Astrocyte of the hippocampus (primary cell): ENCODE measurements around the gene NOS1.

Source experiments
- DNase-seq: peaks from one replicate; pipeline ENCODE4 v3.0.0; 2011; ENCODE audit warnings: low read depth, low spot score

Gene NOS1

GRCh38 chr12:117172168-117172567 lies 189.3 kb downstream of the NOS1 start:
- no peak for DNase-seq

- no peak for DNase-seq
Measured at GRCh38 chr12:117171499-117172162, 189.8 kb downstream of the NOS1 start.

DNA sequence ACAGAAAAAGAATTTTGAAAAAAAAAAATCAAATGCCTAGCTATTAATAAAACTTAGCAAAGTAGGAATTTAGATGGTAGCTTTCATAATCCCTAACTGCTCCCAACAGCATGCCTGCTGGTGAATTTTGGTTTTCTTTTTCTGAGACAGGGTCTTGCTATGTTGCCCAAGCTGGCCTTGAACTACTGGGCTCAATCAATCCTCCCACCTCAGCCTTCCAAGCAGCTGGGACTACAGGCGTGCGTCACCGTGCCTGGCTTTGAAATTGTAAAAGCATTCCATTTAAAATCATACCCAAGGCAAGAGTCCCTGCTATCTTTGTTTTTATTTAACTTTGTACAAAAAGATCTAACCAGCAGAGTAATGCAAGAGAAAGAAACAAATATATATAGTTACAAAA lies 191.9 kb downstream of the NOS1 start:
- DNase-seq: no peak

DNA sequence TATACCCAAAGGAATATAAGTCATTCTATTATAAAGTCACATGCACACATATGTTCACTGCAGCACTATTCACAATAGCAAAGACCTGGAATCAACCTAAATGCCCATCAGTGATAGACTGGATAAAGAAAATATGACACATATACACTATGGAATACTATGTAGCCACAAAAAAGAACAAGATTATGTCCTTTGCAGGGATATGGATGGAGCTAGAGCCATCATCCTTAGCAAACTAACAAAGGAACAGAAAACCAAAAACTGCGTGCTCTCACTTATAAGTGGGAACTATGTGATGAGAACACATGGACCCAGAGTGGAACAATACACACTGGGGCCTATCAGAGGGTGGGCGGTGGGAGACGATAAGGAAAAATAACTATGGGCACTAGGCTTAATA lies 192.4 kb downstream of the NOS1 start:
- DNase-seq: no peak

DNA sequence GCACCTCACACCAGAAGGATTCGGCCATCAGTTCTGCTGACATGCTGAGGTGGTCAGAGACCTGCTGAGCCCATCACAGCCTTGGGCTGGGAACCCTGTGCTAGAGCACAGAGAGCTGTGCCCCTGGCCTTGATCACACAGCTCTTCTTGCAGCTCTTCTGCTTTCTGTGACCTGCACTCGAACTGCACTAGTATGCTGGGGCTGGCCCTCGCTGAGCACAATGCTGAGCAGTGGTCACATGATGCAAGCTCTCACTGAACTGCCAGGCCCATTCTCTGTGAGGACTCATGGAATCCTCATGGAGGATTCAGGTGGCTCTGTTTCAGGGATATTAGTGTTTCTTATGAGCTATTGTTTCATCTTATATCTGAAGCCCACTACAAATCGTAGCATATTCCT lies 193.7 kb downstream of the NOS1 start:
- DNase-seq: no peak

DNA sequence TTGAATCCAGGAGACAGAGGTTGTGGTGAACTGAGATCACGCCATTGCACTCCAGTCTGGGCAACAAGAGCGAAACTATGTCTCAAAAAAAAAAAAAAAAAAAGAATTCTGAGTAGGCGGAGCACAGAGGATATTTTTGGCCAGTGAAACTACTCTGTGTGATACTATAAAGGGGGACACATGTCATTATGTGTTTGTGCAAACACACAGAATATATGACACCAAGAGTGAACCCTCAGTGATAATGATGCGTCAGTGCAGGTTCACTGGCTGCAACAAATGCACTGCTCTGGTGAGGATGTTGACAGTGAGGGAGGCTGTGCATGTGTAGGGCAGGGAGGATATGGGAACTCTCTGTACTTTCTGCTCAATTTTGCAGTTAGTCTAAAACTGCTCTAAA lies 195.3 kb downstream of the NOS1 start:
- DNase-seq: no peak

DNA sequence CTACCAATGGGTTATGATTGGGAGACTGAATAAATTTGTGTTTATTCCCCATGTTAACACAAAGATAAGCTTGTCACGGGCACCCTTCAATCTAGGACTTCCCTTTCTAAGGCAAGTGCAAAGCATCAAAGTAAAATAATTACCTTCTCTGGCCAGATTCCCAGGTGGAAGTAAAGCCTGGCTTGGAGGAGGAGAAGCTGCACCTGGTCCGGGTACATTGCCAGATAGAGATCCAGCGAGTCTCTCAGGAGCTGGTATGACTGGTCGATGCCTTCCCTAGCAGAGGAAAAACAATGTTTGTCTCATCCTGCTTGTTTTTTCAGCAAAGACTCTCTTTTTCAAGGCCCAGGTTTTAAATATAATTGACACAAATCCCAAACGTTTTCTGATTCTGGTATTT lies 196.1 kb downstream of the NOS1 start:
- DNase-seq: no peak

DNA sequence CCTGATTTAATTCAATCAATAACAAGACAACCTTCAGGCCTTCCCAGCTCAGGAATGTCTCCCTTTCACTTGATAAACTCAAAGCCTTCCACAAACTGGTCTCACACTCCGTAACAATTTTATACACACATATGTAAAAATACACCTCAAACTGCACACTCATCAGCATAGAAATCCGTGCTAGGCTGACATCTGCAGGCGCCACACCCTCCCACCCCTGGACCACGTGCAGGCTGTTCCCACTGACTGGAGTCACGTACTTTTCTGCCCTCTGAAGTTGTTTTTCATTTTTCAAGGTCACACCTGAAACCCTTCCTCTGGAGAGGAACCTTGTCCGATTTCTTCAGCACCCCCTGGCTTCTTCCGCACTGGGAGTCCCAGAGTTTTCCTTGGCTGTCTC lies 198.8 kb downstream of the NOS1 start:
- no peak for DNase-seq

DNA sequence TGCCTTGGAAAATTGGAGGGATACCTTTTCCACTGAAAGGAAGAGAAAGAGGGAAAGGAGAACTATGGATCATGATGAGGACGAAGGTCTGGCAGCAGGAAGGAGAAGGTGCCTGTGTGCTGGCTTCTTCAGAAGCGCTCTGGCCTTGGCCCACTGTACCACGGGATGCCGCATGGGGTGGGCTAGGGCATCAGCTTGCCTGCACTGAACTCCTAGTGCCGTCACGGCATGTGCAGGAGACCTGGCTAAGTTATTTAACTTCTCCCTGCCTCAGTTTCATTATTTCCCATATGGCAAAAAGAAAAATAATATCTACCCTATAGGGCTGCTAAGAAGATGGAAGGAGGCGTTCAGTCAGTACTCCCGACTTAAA lies 199.3 kb downstream of the NOS1 start:
- no peak for DNase-seq

DNA sequence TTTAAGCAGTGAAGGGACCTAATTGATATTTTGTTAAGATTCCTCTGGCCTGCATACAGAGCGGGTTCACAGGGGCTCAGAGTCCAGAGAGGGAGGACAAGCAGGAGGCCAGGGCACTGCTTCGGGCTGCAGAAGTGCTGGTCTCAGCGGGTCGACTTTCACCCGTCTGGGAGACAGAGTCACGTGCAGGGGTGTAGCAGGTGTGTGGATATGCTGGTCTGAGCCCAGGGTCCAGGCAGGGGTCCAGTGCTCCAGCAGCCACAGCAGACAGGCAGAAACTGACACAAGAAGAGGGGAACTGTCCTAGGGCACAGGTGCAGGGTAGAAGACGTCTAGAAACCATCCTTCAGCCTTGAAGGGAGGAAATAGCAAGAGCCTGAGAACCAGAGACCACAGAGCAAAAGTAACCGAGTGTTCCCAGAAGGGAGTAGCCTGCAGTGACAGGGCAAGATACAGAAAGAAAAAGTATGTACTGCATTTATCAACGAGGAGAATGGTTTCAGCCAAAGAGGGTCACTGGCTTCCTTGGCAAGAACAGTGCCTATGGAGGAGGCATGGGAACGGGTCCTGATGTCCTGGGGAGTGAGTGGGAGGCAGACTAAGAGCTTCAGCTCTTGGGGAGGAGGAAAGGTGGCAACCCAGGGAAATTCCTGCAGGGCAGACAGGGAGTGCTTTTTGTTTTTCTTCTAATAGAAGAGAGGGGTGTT lies 199.8 kb downstream of the NOS1 start:
- DNase-seq: no peak

GRCh38 chr12:117159674-117160073 lies 201.8 kb downstream of the NOS1 start:
- no peak for DNase-seq

DNA sequence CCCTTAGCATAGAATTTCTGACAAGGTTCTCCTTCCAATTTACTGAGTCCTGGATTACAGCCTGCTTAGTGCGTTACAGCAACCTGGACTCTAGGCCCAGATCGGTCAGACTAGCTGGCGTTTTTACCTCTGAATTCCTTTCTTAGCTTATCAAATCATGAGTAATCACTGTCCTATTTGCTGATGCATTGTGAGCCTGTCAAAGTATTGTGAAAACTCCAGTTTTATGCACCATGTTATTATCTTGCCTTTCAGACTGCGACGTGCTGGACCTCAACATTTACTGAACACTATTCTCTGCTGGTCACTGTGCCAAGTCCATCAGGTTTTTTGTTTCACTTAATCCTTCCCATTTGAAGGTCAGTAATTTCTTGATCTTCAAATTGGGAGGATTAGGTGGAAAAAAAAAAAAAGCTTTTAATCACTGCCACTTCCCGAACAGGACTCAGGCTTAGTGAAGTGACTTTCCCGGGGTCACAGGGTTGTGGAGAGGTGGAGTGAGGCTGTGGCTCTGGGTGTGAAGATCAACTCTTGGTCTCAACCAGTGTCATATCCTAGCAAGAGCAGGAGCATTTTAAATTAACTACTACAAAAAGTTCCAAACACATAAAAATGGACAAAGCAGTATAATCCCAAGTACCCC lies 202.4 kb downstream of the NOS1 start:
- DNase-seq: peak; percentile 59
